T follicular helper cell (primary cell): ENCODE results near the gene DUS1L.

Experiments used
- DNase-seq: peaks from one replicate; pipeline ENCODE4 v3.0.0-alpha.2; 2020; ENCODE audit warnings: low read depth

DUS1L gene

DNA sequence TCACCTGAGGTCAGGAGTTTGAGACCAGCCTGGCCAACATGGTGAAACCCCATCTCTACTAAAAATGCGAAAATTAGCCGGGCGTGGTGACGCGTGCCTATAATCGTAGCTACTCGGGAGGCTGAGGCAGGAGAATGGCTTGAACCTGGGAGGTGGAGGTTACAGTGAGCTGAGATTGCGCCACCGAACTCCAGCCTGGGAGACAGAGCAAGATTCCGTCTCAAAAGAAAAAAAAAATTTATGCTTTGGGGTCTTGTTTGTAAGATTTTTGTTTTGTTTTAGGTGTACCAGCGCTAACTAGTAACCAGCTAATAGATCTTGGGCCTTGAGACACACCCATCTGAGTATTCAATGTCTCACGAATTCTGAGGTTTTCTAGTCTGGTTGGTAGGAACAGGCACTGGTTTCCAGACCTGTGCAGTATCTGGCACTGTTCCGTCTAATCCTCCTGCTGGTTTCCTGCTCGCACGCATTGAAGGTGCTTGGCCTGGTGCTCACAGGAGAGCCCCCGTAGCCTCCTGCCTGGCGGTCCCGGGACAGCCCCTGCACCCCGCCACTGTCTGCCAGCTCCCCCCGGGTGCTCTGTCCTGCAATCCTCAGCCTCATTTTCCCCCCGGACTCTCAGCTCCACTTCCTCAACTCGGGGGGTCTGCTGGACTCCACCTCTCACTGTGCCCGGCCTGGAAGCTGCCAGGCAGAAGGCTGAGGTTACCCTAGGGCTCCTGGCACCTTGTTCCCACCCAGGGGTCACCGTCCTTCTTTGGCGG is 10.6 kb upstream of the DUS1L start:
- DNase-seq, result no peak

GRCh38 chr17:82073446-82073845 is 7.8 kb upstream of the DUS1L start:
- DNase-seq, result no peak

DNA sequence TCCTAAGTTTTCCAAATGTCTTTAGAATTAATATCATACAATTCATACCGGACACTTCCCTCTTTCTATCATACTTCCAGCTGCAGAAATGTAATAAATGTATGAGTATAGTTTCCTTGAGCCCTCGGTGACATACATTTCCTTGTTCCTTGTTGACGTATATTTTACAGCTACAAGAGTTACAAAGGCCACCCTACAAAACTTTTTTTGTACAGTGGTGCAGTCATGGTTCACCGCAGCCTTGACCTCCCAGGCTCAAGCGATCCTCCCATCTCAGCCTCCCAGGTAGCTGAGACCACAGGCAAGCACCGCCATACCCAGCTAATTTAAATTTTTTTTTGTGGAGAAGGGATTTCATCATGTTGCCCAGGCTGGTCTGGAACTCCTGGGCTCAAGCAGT is 7.2 kb upstream of the DUS1L start:
- no peak for DNase-seq

GRCh38 chr17:82070611-82071010 is 5.0 kb upstream of the DUS1L start:
- DNase-seq, result no peak

- DNase-seq, result no peak
Measured at GRCh38 chr17:82065193-82065637, 389 bp downstream of the DUS1L start.

DNA sequence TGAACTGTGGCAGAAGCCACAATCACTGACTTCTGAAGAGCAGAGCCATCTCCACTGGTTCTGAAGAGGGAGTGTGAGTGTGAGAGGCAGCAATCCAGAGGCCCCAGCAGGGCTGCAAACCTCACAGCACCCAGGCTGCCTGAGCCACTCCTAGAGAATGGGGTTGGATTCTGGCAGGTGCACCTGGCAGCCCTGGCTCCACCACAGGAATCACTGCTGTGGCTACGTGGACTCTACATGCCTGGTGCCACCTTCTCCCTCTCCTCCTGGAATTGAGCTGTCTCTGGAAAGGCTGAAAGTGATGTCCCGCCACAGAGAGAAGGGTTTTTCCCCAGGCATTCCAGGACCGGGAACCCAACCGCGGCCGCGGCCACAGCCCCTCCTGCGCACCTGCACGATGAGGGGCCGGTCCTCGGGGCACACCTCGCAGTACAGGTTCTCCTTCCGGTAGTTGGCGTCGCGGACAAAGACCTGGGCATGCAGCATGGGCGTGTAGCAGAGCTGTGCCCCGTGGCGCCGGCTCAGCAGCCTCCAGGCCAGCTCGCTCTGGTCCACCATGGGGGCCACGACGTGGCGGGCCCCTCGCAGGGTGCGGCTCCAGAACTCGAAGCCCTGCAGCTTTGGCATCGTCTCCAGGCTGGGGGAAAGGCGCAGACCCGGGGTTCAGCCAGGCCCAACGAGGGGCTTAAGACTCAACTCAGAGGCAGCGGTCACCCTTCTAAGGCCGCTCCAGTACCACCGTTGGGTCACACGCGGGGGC is 991 bp downstream of the DUS1L start:
- DNase-seq, result no peak

DNA sequence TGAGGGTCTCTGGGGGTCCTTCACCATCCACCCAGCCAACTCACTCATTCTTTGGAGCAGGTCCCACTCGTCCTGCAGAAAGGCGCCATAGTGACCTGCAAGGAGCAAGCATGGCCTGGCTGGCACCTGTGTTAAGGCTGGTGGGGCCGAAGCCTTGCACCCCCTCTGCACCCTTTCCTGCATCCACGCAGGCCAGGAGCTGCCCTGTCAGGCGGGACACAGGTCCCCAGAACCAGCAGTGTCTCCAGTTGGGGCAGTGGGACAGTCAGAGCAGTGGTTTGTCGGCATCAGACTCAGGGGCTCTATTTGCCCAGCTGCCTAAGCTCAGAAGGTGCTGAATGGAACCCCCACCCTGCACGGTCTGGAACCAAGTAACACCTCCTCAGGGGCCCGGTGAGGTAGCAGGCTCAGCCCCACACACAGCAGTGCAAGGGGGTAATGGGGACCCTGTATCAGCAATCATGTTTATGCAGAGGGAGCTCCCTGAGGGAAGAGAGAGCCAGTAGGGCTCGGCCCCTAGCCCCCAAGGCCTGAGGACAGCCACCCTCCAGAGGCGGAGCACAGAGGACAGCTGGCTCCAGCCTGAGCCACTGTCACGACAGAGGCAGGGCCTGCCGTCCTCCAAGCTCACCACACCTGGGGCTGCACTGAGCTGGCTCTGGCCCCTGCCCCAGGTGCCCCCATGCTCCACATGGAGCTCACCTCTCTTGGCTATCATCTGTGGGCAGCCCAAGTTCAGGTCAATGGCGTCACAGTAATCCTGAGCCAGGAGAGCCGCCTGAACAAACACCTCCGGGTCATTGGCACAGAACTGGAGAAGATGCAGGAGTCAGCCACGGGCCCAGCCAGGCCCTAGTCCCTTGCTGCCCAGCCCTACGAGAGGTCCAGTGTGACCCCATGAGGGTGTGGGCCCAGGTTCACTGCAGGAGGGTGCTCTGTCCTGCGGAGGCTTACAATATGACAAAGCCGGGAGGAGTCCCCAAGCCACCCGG is 1.9 kb downstream of the DUS1L start:
- DNase-seq, result no peak

GRCh38 chr17:82062984-82063368 is 2.6 kb downstream of the DUS1L start:
- DNase-seq, result no peak

DNA sequence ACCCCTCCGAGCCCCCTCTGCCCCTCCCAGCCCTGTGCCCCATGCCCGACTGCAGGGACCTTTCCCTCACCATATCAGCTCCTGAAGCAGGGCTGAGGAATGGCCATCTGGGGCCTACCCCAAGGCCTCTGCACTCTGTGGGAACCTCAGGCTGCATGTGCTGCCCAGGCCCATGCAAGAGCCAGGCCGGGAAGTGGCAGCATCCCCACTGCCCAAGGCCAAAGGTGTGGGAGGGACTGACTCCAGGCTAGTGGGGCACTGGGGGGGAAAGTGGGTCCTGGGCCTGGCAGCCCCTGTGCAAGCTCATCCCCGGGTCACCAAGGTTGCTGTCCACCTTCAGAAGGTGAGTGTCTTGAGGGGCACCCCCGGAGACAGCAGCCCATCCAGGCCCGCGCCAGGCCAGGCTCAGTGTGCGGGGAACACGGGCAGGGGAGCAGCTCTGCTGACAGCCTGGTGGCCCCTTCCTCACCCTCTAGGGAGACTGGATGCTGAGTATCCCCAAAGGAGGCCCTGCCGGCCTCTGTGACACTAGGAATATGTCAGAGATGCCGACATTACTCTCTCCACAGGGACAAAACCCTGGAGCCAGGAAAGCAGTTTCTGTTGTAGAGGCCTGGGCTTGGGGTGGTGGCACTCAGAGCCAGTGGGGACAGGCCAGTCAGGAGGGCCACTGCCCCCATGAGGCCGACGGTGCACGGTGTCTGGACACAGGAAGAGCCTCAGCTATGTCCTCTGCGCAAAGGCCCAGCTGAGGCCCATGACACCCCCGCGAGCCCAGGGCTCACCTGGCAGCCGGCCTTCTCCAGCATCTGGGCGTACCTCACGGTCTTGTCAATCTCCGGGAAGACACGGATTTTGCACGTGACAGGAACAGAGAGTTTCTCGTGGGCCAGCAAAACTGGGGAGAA is 3.3 kb downstream of the DUS1L start:
- DNase-seq, result no peak

DNA sequence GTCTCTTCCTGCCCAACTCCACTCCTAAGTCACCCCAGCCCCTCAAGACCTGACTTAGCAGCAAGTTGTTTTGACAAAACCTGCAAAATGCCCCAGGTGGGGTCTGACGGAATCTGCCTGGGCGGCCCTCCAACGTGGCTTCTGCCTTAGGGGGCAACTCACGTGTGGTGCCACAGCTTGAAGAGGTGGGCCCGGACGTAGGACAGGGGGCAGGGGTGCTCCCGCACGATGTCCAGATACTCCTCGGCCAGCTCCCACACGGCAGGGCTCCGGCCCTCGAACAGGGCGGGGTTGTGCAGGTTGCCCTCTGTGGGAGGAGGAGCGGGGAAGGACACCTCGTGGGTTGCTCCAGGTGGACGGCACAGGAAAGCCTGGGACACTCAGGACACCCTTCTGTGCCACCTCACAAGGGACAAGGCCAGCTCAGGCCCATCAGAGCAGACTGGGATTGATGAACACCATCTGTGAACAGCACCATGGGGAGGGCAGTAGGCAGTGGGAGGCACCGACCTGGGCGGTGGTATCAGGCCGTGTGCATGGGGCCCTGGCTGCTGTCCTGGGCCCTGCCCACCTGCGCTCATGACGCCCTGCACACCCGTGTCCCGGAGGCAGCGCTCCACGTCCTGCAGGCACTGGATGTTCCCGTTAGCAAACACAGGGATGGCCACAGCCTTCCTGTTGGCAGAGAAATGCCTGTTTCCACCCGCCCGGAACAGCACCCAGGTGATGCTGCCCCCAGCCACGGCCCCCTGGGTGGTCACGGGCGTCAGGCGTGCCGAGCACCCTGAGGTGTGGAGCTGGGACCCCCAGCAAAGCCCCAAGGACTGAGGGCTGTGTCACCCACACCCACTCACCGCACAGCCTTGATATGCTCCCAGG is 4.3 kb downstream of the DUS1L start:
- DNase-seq, result no peak

- DNase-seq, result no peak
Measured at GRCh38 chr17:82060614-82061013, 5.0 kb downstream of the DUS1L start.

GRCh38 chr17:82060001-82060380 is 5.6 kb downstream of the DUS1L start:
- no peak for DNase-seq

- no peak for DNase-seq
Measured at GRCh38 chr17:82059272-82060000, 6.2 kb downstream of the DUS1L start.

DNA sequence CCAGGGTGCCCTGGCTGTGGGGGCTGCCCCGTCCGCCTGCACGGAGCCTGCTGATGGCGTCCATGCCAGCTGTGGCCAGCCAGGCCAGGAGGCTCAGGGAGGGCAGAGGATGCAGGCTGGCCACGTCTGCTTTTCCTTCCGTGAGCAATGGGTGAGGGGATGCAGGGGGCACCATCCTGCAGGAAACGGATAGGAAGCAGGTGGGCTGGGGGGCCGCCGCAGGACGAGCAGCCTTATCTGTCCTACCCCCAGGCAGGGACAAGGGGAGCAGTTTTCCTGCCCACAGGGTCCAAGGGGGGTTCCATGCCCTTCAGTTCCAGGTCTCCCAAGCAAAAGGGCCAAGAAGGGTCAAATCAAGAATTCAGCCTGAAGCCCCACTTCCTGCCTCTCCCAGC is 6.8 kb downstream of the DUS1L start:
- no peak for DNase-seq

- DNase-seq, result no peak
Measured at GRCh38 chr17:82058230-82058854, 7.3 kb downstream of the DUS1L start.

DNA sequence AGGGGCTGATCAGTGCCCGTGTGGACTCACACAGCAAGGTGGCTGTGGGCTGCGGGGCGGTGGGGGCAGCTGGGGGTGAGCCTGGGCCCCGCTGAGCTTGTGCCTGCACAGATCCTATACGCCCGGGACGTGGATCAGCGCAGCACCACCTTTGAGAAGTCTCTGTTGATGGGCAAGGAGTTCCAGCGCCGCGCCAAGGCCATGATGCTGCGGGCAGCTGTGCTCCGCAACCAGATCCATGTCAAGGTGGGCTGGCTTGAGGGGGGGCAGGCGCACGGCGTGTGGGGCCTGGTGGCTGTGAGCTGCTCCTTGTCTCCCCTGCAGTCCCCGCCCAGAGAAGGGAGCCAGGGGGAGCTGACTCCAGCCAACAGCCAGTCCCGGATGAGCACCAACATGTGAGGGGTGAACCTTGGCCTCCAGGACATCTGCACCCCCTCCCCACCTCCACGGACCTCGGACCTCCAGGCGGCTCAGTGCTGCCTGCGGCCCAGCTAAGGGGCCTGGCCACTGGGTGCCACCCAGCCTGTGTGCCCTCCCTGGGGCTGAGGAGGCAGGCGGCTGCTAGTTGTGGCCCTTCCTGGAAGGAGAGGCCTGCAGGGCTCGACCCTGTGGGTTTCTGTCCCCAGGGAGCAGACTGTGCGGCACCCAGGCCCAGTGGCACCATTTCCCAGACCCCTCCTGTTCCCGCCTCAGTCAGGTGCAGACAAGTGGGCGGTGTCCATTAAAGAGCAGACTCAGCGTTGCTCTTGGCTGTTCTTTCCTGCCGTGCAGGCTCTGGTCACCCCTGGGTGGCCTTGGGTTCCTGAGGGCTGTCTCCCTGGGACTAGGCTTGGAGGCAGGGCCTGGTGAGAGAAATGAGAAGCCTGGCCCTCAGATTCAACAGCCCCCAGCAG is 8.6 kb downstream of the DUS1L start:
- no peak for DNase-seq

- DNase-seq, result no peak
Measured at GRCh38 chr17:82055965-82056728, 9.5 kb downstream of the DUS1L start.
